PC-9 (cell line): ENCODE measurements around the gene ARGLU1. TPM values are rescaled to one million over a fixed set of nuclear protein-coding genes. Genes with fewer than 3 reads are reported as not detected.

Experiments
- BruUV-seq: library from RNA; stranded (reverse); fragments of 400-500 nt; replicated peaks from 2 replicates; lab custom pipeline; 2021; lab: Mats Ljungman, UMichigan
- CTCF ChIA-PET: fragments of 300-600 bp; sonication (Branson Sonifier 250); formaldehyde crosslinking; loops from one replicate; lab custom pipeline; 2022; ENCODE audit warnings: antibody characterized with exemption; lab: Charles Lee
- POLR2A ChIA-PET: fragments of 300-600 bp; sonication (Branson Sonifier 250); formaldehyde crosslinking; loops from one replicate; lab custom pipeline; 2022; ENCODE audit warnings: antibody characterized with exemption; ENCODE audit not compliant: unreplicated experiment; lab: Charles Lee
- DNase-seq, 2 experiments: peaks; one replicate each; pipeline versions ENCODE4 v3.0.0 to v3.0.0-alpha.2; 2015 to 2022; ENCODE audit warnings: mixed read lengths in 1 of 2
- H2AFZ ChIP-seq: fragments of 200-600 bp; sonication (generic); 2 replicates; pipeline ENCODE4 v1.8.1; 2017; ENCODE audit warnings: antibody characterized with exemption
- H3F3A ChIP-seq: fragments of 200-600 bp; sonication (generic); 2 replicates; pipeline ENCODE4 v1.8.1; 2017; ENCODE audit warnings: antibody characterized with exemption, mild to moderate bottlenecking, low read depth; ENCODE audit not compliant: insufficient read depth
- H3K27ac ChIP-seq: fragments of 200-600 bp; sonication (generic); 2 replicates; pipeline ENCODE4 v1.6.1; 2016; ENCODE audit warnings: mixed run types
- H3K27me3 ChIP-seq: fragments of 200-600 bp; sonication (generic); 2 replicates; pipeline ENCODE4 v1.6.1; 2016; ENCODE audit warnings: low read depth, mixed run types; ENCODE audit not compliant: insufficient read depth
- H3K36me3 ChIP-seq: fragments of 200-600 bp; sonication (generic); 2 replicates; pipeline ENCODE4 v1.6.1; 2016; ENCODE audit warnings: low read depth, mixed run types
- H3K4me1 ChIP-seq: fragments of 200-600 bp; sonication (generic); replicated peaks from 2 replicates; pipeline ENCODE4 v1.6.1; 2016; ENCODE audit warnings: mixed run types; ENCODE audit not compliant: insufficient read depth
- H3K4me2 ChIP-seq: fragments of 200-600 bp; sonication (generic); 2 replicates; pipeline ENCODE4 v1.6.1; 2017; ENCODE audit warnings: mixed run types
- H3K4me3 ChIP-seq: fragments of 200-600 bp; sonication (generic); 2 replicates; pipeline ENCODE4 v1.6.1; 2016; ENCODE audit warnings: mixed run types
- H3K79me2 ChIP-seq: fragments of 200-600 bp; sonication (generic); 2 replicates; pipeline ENCODE4 v1.6.1; 2017; ENCODE audit warnings: low read depth, mixed run types
- H3K9me2 ChIP-seq: fragments of 200-600 bp; sonication (generic); 2 replicates; pipeline ENCODE4 v1.8.1; 2017; ENCODE audit warnings: mild to moderate bottlenecking; ENCODE audit not compliant: insufficient read depth
- H3K9me3 ChIP-seq: fragments of 200-600 bp; sonication (generic); 2 replicates; pipeline ENCODE4 v1.8.1; 2016; ENCODE audit warnings: low read depth; ENCODE audit not compliant: insufficient read depth
- H4K20me1 ChIP-seq: fragments of 200-600 bp; sonication (generic); 2 replicates; pipeline ENCODE4 v1.8.1; 2017; ENCODE audit not compliant: insufficient read depth
- CTCF ChIP-seq: fragments of 200-600 bp; sonication (generic); conservative IDR thresholded peaks from 2 replicates; pipeline ENCODE4 v1.6.1; 2017; ENCODE audit warnings: mixed run types, antibody characterized with exemption, mild to moderate bottlenecking, moderate library complexity
- EZH2 ChIP-seq: fragments of 200-600 bp; sonication (generic); IDR thresholded peaks from 2 replicates; pipeline ENCODE4 v1.8.0; 2017; ENCODE audit warnings: antibody characterized with exemption, low read depth
- intact Hi-C: fragments of 100-400 bp; cut with micrococcal nuclease; formaldehyde crosslinking; loops from one replicate; pipeline ENCODE4 v1.10.0; 2022; ENCODE audit not compliant: unreplicated experiment
- total RNA-seq: library from RNA; stranded (reverse); gene quantifications from 2 replicates; pipeline ENCODE4 v1.2.3, GENCODE V29; 2021

The ARGLU1 gene
- total RNA-seq, 1 experiment from 2014 or later = 89.2 TPM

GRCh38 chr13:106573868-106574267 is 5.9 kb upstream of the ARGLU1 start:
- no peaks in the 10 kb centered on the region for H3K79me2 ChIP-seq
- H3K27me3 ChIP-seq = no peaks in the 10 kb centered on the region
- no peak overlapping the region for H3K27ac ChIP-seq
- no peaks in the 10 kb centered on the region for H3K9me2 ChIP-seq
- ChIA-PET CTCF (no interaction called here), POLR2A (no interaction called here)
- H3K4me3 ChIP-seq = no peak overlapping the region
- intact Hi-C loops = no loop called here
- H3K9me3 ChIP-seq = no peaks in the 10 kb centered on the region
- H2AFZ ChIP-seq = no peak overlapping the region
- no peak for TF ChIP-seq EZH2
- no peak for TF ChIP-seq CTCF
- no peaks in the 10 kb centered on the region for H4K20me1 ChIP-seq
- no peak for DNase-seq
- H3K36me3 ChIP-seq = no peaks in the 10 kb centered on the region
- no peak overlapping the region for H3K4me2 ChIP-seq
- H3F3A ChIP-seq = no peaks in the 10 kb centered on the region
- H3K4me1 ChIP-seq = no peaks in the 10 kb centered on the region
- BruUV-seq = no TSS peak

- H3K9me3 ChIP-seq = no peaks in the 10 kb centered on the region
- peaks cover 3% of the 10 kb centered on the region; the same call in 1 of the 2 replicates for H3K4me1 ChIP-seq
- no peaks in the 10 kb centered on the region for H3K9me2 ChIP-seq
- no peak overlapping the region for H3K27ac ChIP-seq
- H3K36me3 ChIP-seq = no peaks in the 10 kb centered on the region
- TF ChIP-seq CTCF = no peak
- TF ChIP-seq EZH2 = no peak
- CTCF ChIA-PET = no interaction called here
- H3F3A ChIP-seq = no peaks in the 10 kb centered on the region
- DNase-seq = no peak
- POLR2A ChIA-PET = no interaction called here
- BruUV-seq = no TSS peak
- H3K27me3 ChIP-seq = no peaks in the 10 kb centered on the region
- intact Hi-C loops = no loop called here
- H2AFZ ChIP-seq = no peak overlapping the region
- no peaks in the 10 kb centered on the region for H4K20me1 ChIP-seq
- no peaks in the 10 kb centered on the region for H3K79me2 ChIP-seq
- H3K4me3 ChIP-seq = no peak overlapping the region
- H3K4me2 ChIP-seq = no peak overlapping the region
Observed at GRCh38 chr13:106573284-106573846, 5.4 kb upstream of the ARGLU1 start.

- CTCF ChIA-PET = no interaction called here
- H3F3A ChIP-seq = no peaks in the 10 kb centered on the region
- H3K9me3 ChIP-seq = no peaks in the 10 kb centered on the region
- H3K4me2 ChIP-seq = no peak overlapping the region
- H3K36me3 ChIP-seq = no peaks in the 10 kb centered on the region
- intact Hi-C loops = no loop called here
- H3K9me2 ChIP-seq = no peaks in the 10 kb centered on the region
- DNase-seq = no peak
- H3K27me3 ChIP-seq = no peaks in the 10 kb centered on the region
- no peak overlapping the region for H2AFZ ChIP-seq
- TF ChIP-seq EZH2 (no peak), CTCF (no peak)
- H3K4me3 ChIP-seq = no peak overlapping the region
- H3K27ac ChIP-seq = no peak overlapping the region
- H3K4me1 ChIP-seq = peaks cover 13% of the 10 kb centered on the region
- no TSS peak for BruUV-seq
- POLR2A ChIA-PET = no interaction called here
- H3K79me2 ChIP-seq = peaks cover 25% of the 10 kb centered on the region
- peaks cover 17% of the 10 kb centered on the region for H4K20me1 ChIP-seq
Observed at GRCh38 chr13:106570299-106570852, 2.4 kb upstream of the ARGLU1 start.
